H54 (cell line): ENCODE results near the gene EXOSC5.
A peak's percentile ranks its signal among the peaks of the same experiment; 100 is the strongest.
"Not testable (repeated sequence)": the region's sequence is repeated elsewhere in the genome, so short reads cannot be mapped to it uniquely, and the experiment has no call there.

Experiments
- DNase-seq: peaks from one replicate; pipeline ENCODE4 v3.0.0; 2011; ENCODE audit warnings: low spot score, mixed read lengths; ENCODE audit not compliant: insufficient read length
- FAIRE-seq: peaks from 3 replicates; lab custom pipeline; 2011; peaks lifted over from hg19 to GRCh38; lab: Jason Lieb, UNC
- POLR2A ChIP-seq: IDR thresholded peaks from 2 replicates; pipeline ENCODE4 v1.6.1; 2011; ENCODE audit warnings: low read depth, mild to moderate bottlenecking, low read length

The EXOSC5 gene

DNA sequence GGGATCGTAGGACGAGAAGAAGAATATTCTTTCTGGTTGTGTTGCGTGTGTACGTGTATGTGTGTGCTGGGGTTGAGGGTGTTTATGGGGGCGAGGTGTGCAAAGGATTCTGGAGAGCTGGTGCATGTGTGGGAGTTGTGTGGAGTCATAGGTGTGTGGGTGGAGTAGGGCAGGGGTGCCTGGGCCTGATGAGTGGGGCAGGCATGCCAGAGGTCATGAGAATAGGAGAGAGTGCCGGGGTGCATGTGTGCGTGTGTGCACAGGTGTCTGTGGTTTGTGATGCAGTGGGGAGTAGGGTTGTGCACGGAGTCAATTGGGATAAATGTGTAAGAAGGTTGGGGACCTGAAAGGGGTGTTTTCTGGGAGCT is 20.2 kb downstream of the EXOSC5 start:
- FAIRE-seq (no peak), DNase-seq (no peak)
- TF ChIP-seq POLR2A, result no peak

DNA sequence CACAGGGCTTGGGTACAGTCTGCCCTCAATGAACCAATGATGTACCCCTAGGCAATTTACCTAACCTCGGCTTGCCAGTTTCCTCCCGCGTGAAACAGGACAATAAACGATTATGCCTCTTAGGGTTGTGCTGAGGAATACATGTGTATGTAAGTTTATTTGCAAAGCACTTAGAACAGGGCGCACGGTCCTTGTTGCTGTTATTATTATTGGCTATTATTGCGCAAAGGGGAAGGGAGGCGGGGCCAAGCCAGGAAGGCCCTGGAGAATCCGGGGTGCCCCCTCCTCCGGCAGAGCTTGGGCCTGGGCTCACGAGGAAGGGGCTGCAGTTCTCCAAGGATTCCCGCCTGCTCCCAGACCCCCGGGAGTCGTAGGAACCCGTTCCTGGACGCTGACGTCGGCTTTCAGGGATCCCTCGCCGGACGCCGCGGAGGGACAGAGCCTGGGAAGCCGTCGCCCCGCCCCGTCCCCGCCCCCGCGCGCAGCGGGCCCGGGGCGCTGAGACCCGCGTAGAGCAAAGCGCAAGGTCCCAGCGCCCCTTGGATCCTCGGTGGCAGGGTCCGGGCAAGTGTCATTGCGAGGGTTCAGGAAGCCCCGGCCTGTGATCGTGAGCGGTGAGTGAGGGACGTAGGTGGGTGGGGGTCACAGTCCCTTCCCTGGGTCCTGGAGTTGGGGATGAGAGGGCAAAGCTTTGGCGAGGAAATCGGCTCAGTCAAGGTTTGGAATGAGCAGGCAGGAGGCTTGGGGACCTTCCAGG is 20.7 kb downstream of the EXOSC5 start, which contains the start of gene TMEM91:
Gene TMEM91 (plus strand): TSS at position 293 of the 757 bp plus-strand sequence. CDS start 1,777 bp downstream, outside the sequence.
- no peak for FAIRE-seq
- no peak for DNase-seq
- TF ChIP-seq POLR2A, result no peak

DNA sequence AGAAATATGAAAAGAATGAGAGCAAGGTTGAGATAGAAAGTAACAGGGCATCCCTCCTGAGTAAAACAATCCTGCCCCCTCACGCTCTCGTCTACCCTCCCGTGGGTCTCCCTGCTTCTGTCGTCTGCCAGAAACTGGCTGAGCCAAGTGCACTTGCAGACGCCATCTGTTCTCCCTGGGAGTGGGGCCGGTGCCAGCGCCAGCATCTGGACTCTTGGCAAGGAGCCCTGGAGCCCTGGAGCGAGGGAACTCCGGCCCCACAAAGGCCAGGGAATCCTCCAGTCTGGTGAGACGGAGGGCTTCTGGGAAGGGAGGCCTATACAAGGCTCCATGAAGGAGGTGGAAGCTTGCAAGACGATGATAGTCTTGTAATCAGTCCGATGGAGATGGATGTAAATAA is 23.2 kb downstream of the EXOSC5 start:
- FAIRE-seq (peak; percentile 20), DNase-seq (peak; percentile 91)
- TF ChIP-seq POLR2A, result no peak

GRCh38 chr19:41372501-41372900 is 24.7 kb downstream of the EXOSC5 start:
- no peak for TF ChIP-seq POLR2A
- FAIRE-seq (no peak), DNase-seq (no peak)

DNA sequence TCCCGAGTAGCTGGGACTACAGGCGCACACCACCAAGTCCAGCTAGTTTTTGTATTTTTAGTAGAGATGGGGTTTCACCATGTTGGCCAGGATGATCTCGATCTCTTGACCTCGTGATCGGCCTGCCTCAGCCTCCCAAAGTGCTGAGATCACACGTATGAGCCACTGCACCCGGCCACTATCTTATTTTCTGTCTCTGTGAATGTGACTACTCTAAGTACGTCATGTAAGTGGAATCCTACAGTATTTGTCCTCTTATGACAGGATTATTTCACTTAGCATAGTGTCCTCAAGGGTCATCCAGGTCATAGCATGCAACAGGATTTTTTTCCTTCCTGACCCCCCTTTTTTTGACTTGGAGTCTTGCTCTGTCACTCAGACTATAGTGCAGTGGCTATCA is 25.6 kb downstream of the EXOSC5 start:
- FAIRE-seq, result no peak
- no peak for DNase-seq
- no peak for TF ChIP-seq POLR2A

GRCh38 chr19:41371119-41371518 is 26.0 kb downstream of the EXOSC5 start:
- DNase-seq, FAIRE-seq: not testable (repeated sequence)

DNA sequence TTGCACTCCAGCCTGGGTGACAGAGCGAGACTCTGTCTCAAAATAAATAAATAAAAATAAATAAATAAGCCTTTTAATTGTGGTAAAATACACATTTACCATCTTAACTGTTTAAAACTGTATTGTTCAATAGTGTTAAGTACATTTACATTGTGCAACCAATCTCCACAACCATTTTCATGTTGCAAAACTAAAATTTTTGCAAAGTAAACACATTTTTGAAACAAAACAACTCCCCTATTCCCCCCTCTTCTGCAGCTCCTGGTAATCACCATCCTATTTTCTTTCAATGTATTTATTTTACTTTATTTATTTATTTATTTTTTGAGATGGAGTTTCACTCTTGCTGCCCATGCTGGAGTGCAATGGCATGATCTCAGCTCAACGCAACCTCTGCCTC is 27.4 kb downstream of the EXOSC5 start:
- no peak for TF ChIP-seq POLR2A
- FAIRE-seq (no peak), DNase-seq (no peak)

- DNase-seq, result peak; percentile 65
- no peak for TF ChIP-seq POLR2A
- peak; percentile 20 for FAIRE-seq
These were observed 29.3 kb downstream of the EXOSC5 start for GRCh38 chr19:41367848-41368301.

DNA sequence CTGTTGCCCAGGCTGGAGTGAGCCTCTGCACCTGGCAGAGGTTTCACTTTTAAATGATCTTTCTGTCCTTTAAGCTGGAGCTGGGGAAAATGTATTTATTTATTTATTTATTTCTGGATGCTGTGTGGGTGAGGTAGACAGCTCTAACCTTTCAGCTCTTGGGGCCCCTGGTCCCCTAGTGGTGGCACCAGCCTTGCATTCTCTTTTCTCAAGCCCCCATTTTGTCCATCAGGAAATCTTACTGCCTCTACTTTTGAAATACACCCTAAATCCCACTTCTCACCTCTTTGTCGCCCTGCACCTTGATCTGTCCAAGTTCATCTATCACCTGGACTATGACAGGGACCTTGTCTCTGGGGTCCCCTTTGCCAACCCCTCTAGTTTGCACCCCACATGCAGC is 31.1 kb downstream of the EXOSC5 start:
- FAIRE-seq (no peak), DNase-seq (no peak)
- no peak for TF ChIP-seq POLR2A

GRCh38 chr19:41364524-41365391 is 32.4 kb downstream of the EXOSC5 start:
- DNase-seq, result no peak
- TF ChIP-seq POLR2A, result no peak
- no peak for FAIRE-seq

GRCh38 chr19:41363753-41364523 is 33.2 kb downstream of the EXOSC5 start, which contains the start of gene B9D2:
Gene B9D2, minus strand, starts transcription at chr19:41364149. Its CDS starts 630 bp downstream, at chr19:41363519.
- TF ChIP-seq POLR2A, result peak; percentile 75
- DNase-seq, result peak; percentile 94
- FAIRE-seq, result peak; percentile 60

DNA sequence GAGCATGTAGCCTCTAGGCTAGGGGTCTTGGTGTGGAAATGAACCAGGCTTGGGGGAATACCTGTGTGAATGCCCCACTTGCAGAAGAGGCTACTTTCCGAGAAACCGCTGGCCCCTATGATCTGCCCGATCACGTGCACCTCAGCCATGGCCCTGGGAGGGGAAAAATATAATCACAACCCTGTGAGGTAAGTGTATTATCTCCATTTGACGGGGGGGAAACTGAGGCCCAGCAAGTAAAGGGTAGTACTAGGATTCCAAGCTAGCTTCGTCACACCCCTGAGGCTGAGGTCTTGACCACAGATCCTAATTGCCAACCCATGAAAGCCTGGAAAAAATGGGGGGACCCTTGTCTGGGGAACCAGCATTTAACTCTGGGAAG is 33.8 kb downstream of the EXOSC5 start:
- TF ChIP-seq POLR2A, result no peak
- FAIRE-seq (no peak), DNase-seq (no peak)

GRCh38 chr19:41362143-41362847 is 34.9 kb downstream of the EXOSC5 start:
- TF ChIP-seq POLR2A, result no peak
- DNase-seq (no peak), FAIRE-seq (no peak)

DNA sequence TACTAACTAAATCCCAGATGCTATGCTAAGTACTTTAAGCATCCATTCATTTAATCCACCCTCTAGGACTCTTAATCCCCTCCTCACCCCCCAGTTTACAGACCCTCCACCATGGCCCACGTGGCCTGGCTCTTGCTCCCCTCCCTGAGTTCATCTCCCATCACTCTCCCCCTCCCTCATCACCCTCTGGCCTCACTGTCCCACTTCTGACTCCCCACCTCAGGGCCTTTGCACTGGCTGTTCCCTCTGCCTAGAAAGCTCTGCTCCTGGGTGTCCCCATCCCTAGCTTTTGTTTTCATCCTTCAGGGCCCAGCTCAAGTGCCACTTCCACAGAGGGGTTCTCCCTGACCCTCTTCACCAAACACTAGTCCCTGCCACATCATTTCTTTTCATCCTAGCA is 37.4 kb downstream of the EXOSC5 start:
- DNase-seq (no peak), FAIRE-seq (no peak)
- TF ChIP-seq POLR2A, result no peak
